Activated CD4-positive, alpha-beta T cell treated with anti-CD3 and anti-CD28 coated beads, Interleukin-2, Interleukin-4, amounts not matched to agents 100 ng/mL and 50 ng/mL, durations not matched to agents 16 hours and 8 hours (primary cell): Measurements from ENCODE around the gene PCDHB16.
"Not testable (repeated sequence)": the region's sequence is repeated elsewhere in the genome, so short reads cannot be mapped to it uniquely, and the experiment has no call there.

Experiments used
- DNase-seq: peaks from one replicate; pipeline ENCODE4 v3.0.0-alpha.2; 2020; ENCODE audit warnings: low spot score

PCDHB16 gene

GRCh38 chr5:141184117-141184855 is 2.1 kb downstream of the PCDHB16 start:
- DNase-seq = not testable (repeated sequence)

- peak; percentile 13 for DNase-seq
Observed at GRCh38 chr5:141186897-141187512, 4.8 kb downstream of the PCDHB16 start, which contains the start of gene PCDHB9. PCDHB9 (plus strand) TSS chr5:141187161; CDS start chr5:141187319, 158 bp downstream.

DNA sequence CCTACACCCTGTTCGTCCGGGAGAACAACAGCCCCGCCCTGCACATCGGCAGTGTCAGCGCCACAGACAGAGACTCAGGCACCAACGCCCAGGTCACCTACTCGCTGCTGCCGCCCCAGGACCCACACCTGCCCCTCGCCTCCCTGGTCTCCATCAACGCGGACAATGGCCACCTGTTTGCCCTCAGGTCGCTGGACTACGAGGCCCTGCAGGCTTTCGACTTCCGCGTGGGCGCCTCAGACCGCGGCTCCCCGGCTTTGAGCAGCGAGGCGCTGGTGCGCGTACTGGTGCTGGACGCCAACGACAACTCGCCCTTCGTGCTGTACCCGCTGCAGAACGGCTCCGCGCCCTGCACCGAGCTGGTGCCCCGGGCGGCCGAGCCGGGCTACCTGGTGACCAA is 6.5 kb downstream of the PCDHB16 start:
- not testable (repeated sequence) for DNase-seq

DNA sequence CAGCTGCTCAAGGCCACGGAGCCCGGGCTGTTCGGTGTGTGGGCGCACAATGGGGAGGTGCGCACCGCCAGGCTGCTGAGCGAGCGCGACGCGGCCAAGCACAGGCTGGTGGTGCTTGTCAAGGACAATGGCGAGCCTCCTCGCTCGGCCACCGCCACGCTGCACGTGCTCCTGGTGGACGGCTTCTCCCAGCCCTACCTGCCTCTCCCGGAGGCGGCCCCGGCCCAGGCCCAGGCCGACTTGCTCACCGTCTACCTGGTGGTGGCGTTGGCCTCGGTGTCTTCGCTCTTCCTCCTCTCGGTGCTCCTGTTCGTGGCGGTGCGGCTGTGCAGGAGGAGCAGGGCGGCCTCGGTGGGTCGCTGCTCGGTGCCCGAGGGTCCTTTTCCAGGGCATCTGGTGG is 6.9 kb downstream of the PCDHB16 start:
- not testable (repeated sequence) for DNase-seq

- peak; percentile 6 for DNase-seq
Observed at GRCh38 chr5:141192110-141192725, 10.0 kb downstream of the PCDHB16 start, which contains the start of gene PCDHB10. PCDHB10 (plus strand) TSS chr5:141192353; CDS start chr5:141192553, 200 bp downstream.

GRCh38 chr5:141194332-141194731 is 12.1 kb downstream of the PCDHB16 start:
- DNase-seq = not testable (repeated sequence)

- no peak for DNase-seq
Observed at GRCh38 chr5:141196363-141196762, 14.2 kb downstream of the PCDHB16 start.

DNA sequence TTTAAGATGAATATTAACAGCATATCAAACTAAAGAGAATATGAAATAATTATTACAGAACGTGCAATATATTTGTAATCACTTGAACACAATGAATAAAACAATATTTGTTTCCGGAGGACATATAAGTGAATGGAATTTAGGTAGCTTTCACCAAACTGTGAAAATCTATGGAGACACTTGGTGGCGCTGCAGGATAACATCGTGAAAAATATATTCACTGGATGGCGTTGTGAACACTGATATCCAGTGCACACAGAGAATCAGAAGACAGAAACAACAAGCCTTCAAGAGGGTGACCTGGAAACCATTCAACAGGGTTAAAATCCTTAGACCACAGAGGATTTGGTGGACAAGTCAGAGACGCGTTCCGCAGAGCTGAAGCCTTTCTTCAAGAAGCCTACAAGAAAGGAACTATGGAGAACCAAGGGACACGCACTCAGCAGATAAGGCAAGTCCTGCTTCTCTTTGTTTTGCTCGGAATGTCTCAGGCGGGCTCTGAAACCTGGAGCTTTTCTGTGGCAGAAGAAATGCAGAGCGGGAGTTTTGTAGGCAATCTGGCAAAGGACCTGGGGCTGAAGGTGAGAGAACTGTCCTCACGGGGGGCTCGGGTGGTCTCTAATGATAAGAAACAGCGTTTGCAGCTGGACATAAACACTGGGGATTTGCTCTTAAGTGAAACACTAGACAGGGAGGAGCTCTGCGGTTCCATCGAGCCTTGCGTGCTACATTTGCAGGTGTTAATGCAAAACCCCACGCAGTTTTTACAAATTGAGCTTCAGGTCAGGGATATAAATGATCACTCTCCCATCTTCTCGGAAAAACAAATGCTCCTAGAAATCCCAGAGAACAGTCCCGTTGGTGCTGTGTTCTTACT is 17.4 kb downstream of the PCDHB16 start, which contains the start of gene PCDHB11:
Gene PCDHB11 (plus strand): TSS at position 269 of the 877 bp plus-strand sequence. CDS start 148 bp downstream, at position 417.
- no peak for DNase-seq

- not testable (repeated sequence) for DNase-seq
Observed at GRCh38 chr5:141201126-141201525, 18.9 kb downstream of the PCDHB16 start.

- DNase-seq = not testable (repeated sequence)
Observed at GRCh38 chr5:141201646-141202045, 19.5 kb downstream of the PCDHB16 start.

DNA sequence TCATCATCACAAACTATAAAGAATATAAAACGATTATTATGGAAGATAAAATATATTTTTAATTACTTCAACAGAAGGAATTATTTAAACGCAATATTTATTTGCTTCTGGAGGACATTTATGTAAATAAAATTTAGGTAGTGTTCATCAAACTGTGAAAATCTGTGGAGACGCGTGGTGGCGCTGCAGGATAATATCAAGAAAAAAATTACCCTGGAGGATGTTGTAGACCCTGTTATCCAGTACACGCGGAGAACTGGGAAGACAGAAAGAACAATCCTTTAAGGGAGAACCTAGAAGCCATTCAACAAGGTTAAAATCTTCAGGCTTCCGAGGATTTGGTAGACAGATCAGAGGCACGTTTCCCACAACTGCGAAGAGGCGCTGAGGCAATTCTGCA is 26.3 kb downstream of the PCDHB16 start, which contains the start of gene PCDHB12:
Gene PCDHB12 (plus strand): TSS at position 242 of the 400 bp plus-strand sequence. CDS start 189 bp downstream, outside the sequence.
- no peak for DNase-seq

GRCh38 chr5:141210281-141210680 is 28.1 kb downstream of the PCDHB16 start:
- not testable (repeated sequence) for DNase-seq

DNA sequence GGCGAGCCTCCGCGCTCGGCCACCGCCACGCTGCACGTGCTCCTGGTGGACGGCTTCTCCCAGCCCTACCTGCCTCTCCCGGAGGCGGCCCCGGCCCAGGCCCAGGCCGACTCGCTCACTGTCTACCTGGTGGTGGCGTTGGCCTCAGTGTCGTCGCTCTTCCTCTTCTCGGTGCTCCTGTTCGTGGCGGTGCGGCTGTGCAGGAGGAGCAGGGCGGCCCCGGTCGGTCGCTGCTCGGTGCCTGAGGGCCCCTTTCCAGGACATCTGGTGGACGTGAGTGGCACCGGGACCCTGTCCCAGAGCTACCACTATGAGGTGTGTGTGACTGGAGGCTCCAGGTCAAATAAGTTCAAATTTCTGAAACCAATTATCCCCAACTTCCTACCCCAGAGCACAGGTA is 28.7 kb downstream of the PCDHB16 start:
- DNase-seq = not testable (repeated sequence)

- DNase-seq = not testable (repeated sequence)
Observed at GRCh38 chr5:141213656-141214339, 31.6 kb downstream of the PCDHB16 start, which contains the start of gene PCDHB13. PCDHB13 (plus strand) TSS chr5:141213919; CDS start chr5:141214124, 205 bp downstream.

DNA sequence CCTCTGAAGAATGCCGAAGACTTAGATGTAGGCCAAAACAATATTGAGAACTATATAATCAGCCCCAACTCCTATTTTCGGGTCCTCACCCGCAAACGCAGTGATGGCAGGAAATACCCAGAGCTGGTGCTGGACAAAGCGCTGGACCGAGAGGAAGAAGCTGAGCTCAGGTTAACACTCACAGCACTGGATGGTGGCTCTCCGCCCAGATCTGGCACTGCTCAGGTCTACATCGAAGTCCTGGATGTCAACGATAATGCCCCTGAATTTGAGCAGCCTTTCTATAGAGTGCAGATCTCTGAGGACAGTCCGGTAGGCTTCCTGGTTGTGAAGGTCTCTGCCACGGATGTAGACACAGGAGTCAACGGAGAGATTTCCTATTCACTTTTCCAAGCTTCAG is 32.4 kb downstream of the PCDHB16 start:
- not testable (repeated sequence) for DNase-seq

DNA sequence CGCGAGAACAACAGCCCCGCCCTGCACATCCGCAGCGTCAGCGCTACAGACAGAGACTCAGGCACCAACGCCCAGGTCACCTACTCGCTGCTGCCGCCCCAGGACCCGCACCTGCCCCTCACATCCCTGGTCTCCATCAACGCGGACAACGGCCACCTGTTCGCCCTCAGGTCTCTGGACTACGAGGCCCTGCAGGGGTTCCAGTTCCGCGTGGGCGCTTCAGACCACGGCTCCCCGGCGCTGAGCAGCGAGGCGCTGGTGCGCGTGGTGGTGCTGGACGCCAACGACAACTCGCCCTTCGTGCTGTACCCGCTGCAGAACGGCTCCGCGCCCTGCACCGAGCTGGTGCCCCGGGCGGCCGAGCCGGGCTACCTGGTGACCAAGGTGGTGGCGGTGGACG is 33.3 kb downstream of the PCDHB16 start:
- not testable (repeated sequence) for DNase-seq

DNA sequence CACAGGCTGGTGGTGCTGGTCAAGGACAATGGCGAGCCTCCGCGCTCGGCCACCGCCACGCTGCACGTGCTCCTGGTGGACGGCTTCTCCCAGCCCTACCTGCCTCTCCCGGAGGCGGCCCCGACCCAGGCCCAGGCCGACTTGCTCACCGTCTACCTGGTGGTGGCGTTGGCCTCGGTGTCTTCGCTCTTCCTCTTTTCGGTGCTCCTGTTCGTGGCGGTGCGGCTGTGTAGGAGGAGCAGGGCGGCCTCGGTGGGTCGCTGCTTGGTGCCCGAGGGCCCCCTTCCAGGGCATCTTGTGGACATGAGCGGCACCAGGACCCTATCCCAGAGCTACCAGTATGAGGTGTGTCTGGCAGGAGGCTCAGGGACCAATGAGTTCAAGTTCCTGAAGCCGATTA is 33.8 kb downstream of the PCDHB16 start:
- not testable (repeated sequence) for DNase-seq

DNA sequence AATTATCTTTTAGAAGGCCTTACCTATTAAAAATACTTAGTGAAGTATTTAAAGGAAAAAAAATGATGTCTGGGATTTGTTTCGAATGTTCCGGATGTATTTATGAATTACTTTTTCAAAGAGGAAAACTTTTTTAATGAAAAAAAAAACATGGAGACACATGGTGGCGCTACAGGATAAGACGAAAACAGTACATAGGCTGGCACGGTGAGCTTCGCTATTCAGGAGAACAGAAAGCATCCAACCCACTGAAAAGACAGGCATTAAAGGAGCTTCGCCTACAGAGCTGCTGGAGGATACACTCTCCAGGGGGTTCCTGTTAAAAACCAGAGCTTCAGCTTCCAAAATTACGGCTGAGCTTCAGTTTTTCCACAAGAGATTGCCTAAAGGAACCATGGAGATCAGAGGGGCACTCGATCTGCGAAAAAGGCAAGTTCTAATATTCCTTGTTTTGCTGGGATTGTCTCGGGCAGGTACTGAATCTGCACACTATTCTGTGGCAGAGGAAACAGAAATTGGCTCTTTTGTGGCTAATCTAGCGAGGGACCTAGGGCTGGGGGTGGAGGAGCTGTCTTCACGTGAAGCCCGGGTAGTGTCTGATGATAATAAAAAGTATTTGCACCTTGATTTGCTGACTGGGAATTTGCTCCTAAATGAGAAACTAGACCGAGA is 41.1 kb downstream of the PCDHB16 start, which contains the start of gene PCDHB14:
Gene PCDHB14 (plus strand): TSS at position 232 of the 672 bp plus-strand sequence. CDS start 163 bp downstream, at position 395.
- DNase-seq = no peak

DNA sequence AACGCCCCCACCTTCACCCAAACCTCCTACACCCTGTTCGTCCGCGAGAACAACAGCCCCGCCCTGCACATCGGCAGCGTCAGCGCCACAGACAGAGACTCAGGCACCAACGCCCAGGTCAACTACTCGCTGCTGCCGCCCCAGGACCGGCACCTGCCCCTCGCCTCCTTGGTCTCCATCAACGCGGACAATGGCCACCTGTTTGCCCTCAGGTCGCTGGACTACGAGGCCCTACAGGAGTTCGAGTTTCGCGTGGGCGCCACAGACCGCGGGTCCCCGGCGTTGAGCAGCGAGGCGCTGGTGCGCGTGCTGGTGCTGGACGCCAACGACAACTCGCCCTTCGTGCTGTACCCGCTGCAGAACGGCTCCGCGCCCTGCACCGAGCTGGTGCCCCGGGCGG is 42.7 kb downstream of the PCDHB16 start:
- not testable (repeated sequence) for DNase-seq

DNA sequence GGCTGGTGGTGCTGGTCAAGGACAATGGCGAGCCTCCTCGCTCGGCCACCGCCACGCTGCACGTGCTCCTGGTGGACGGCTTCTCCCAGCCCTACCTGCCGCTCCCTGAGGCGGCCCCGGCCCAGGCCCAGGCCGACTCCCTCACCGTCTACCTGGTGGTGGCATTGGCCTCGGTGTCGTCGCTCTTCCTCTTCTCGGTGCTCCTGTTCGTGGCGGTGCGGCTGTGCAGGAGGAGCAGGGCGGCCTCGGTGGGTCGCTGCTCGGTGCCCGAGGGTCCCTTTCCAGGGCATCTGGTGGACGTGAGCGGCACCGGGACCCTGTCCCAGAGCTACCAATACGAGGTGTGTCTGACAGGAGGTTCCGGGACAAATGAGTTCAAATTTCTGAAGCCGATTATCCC is 43.2 kb downstream of the PCDHB16 start:
- not testable (repeated sequence) for DNase-seq
